ENCODE measurements around the gene DTNBP1.

DTNBP1 gene

DNA sequence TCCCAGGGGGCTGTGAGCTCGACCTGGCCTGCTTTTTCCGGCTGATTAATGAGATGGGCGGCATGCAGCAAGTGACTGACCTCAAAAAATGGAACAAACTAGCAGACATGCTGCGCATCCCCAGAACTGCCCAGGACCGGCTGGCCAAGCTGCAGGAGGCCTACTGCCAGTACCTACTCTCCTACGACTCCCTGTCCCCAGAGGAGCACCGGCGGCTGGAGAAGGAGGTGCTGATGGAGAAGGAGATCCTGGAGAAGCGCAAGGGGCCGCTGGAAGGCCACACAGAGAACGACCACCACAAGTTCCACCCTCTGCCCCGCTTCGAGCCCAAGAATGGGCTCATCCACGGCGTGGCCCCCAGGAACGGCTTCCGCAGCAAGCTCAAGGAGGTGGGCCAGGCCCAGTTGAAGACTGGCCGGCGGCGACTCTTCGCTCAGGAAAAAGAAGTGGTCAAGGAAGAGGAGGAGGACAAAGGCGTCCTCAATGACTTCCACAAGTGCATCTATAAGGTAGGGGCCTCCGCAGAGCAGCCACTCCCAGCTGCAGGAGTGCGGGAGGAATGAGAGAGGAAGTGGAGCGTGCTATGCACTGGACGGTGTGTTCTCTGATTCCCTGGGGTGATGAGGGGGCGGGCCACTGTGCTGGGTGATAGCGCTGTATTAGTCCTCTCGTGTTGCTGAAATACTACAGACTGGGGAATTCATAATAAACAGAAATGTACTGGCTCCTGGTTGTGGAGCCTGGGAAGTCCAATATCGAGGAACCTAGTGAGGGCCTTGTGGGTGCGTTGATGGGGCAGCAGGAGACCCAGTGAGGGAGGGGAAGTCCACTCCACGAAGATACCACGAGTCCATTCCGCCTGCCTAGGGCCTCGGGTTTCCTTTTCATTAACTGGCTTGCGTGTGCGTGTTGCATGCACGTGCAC, 161.7 kb downstream of the DTNBP1 start:
- no peak for DNase-seq (ENCODE audit: low spot score)

- no peak for DNase-seq (ENCODE audit: low spot score)
Measured at GRCh38 chr6:15500078-15500740, 162.6 kb downstream of the DTNBP1 start.

DNA sequence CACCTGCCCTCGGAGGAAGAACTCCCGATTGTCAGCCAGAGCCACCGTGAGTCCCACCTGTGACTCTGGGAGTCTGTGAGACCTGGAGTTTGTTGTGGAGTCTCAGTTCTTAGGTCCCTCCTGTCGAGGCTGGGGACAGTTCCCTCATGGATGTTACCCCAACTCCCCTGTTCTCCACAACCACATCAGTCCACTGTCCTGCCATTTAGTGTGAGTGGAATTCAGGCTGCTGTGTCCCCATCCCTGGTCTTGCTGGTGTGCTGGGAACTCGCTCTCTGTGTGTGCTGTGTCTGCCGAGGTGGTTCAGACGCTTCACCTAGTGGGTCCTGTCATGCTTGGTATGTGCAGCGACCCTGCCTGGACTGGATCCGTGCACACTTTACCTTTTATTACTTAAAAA, 163.2 kb downstream of the DTNBP1 start:
- DNase-seq (ENCODE audit: low spot score) = no peak

- DNase-seq (ENCODE audit: low spot score) = no peak
Measured at GRCh38 chr6:15499125-15499524, 163.7 kb downstream of the DTNBP1 start.

GRCh38 chr6:15498640-15499039, 164.2 kb downstream of the DTNBP1 start:
- no peak for DNase-seq (ENCODE audit: low spot score)

DNA sequence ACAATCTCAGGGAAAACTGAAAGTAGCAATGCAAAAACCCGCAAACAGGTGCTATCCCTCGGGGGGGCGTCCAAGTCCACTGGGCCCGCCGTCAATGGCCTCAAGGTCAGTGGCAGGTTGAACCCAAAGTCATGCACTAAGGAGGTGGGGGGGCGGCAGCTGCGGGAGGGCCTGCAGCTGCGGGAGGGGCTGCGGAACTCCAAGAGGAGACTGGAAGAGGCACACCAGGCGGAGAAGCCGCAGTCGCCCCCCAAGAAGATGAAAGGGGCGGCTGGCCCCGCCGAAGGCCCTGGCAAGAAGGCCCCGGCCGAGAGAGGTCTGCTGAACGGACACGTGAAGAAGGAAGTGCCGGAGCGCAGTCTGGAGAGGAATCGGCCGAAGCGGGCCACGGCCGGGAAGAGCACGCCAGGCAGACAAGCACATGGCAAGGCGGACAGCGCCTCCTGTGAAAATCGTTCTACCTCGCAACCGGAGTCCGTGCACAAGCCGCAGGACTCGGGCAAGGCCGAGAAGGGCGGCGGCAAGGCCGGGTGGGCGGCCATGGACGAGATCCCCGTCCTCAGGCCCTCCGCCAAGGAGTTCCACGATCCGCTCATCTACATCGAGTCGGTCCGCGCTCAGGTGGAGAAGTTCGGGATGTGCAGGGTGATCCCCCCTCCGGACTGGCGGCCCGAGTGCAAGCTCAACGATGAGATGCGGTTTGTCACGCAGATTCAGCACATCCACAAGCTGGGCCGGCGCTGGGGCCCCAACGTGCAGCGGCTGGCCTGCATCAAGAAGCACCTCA, 166.3 kb downstream of the DTNBP1 start:
- no peak for DNase-seq (ENCODE audit: low spot score)

DNA sequence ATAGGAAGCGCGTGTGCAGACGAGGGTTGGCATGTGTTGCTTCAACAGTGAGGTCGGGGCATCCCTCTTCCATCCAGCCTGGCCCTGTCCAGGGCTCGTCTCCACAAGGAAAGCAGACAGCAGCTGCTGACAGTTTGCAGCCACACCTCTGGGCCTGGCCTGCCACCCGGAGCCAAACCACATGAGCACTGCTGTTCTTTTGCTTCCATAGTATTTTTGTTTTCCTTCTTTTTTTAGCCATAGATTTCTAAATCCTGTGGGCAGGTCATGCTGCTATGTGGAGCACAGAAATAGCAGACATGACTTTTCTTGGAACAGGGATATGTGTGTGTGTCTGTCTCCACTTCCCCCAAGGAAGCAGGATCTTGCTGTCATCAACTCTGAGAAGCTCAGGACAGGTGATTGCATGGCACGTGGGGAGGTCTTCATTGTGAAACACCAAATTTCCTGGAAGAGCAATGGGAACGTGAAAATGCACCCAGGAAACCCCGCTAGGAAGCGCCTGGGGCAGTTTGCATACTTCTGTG, 167.4 kb downstream of the DTNBP1 start:
- no peak for DNase-seq (ENCODE audit: low spot score)

DNA sequence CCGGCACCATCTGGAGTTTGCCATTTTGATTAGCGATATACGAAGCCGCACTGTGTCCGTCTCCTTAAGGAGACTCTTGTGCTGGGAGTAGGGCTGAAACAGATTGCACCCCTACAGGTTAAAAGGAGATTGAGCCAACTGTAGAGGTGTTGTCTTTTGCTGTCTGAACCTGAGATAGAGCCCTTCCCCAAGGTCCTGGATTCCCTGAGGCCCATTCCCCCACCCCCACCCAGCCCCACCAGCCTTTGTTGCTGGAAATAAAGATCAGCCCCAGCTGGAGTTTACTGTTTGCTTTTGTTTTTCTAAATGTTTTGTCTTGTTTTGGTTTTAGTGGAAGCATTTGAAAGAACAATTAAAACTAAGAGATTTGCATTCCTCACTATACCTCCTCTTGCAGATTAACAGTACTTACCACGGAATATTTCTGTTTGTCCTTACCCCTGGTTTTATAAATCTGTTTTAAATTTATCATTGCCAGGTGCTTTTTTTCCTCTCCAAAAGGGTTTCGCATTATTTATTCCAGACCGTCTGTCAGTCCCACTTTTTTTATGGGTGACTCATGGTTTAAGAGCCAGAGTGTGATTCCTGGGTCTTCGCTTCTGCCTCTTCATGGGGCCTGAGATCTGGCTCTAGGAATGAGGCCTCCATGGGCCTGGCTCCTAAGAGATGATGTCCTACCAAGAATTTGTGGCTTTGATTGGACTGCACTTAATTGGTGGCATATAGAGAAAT, 169.2 kb downstream of the DTNBP1 start:
- no peak for DNase-seq (ENCODE audit: low spot score)

DNA sequence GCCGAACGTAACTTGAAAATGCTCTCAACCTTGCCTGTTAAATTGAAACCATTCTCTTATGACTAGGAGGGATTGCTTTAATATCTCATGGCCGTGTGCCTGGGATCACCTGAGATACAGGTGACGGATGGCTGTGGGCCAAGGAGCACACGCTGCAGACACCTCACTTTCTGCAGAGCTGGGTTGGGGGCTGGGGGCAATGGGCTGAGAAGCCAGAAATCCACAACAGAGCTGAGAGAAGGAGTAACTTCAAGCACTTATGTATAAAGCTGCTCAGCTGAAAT, 170.9 kb downstream of the DTNBP1 start:
- no peak for DNase-seq (ENCODE audit: low spot score)

GRCh38 chr6:15491255-15491985, 171.4 kb downstream of the DTNBP1 start:
- DNase-seq (ENCODE audit: low spot score) = peak; percentile 61

DNA sequence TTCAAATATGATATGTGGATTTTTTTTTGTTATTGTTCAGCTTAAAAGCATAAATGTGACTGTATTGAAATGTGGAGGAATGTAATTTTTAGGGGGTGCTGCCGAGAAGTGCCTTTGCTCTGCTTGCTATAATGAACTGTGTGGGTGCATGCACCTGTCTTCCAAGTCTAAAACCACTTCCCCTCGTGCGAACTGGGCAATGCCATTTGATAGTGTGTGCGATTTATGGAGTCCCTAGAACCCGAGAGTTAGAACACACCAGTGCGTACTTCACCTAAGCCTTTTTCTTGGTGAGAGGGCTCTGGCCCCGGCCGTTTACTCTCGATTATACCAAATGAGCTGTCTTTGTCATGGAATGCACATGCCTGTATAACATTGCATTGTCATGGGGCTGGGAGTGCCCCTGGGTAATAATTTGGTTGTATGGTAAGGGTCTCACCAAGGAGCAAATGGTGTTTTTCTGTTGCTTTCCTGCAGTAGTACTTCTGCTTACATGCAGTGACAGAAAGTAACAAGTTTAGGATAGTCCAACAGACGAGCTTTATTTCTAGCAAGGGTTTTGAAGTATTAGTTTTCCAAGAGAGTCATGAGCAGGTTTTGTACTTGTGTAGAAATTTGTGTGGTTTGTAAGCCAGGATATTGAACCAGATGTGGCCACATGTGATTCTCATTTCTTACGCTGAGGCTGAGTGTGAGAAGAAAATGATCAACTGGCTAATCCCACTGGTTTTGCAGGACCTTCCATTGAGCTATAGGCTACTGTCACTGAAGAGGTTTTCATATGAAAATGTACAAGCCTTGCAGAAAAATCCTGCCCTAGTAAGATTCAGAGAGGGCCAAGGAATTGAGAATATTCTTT, 172.4 kb downstream of the DTNBP1 start:
- no peak for DNase-seq (ENCODE audit: low spot score)

DNA sequence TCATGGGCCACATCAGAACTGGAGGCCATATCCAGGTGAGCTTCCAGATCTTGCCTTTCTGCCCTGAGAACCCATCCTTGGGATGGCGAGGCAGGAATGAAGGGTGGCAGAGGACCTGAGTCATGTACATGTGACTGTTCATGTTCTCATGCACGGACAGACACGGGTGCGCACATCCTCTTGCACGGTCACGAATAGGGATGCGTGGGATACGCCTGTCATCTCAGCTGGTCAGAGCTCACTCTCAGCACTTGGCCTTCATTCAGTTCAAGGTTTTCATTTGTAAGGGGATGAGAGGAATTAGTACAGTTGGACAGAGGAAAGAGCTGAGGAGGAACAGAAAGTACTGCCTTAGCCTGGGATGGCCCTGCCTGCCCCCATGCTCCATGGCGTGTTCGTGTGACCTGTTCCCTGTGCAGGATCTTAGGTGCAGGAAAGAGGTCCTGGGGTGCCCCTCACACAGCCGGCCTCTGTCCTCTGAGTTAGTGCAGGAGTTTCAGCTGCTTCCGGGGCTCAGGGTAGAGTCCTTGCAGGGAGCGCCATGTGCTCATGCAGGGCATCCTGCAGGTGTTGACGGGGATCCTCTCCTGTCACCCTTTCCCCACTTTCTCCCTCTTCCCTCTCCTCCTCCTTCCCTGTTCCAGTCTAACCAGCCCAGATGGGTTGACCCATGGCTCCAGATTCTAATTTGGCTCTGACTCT, 173.4 kb downstream of the DTNBP1 start:
- no peak for DNase-seq (ENCODE audit: low spot score)

GRCh38 chr6:15487262-15487661, 175.6 kb downstream of the DTNBP1 start:
- DNase-seq (ENCODE audit: low spot score) = no peak

- DNase-seq (ENCODE audit: low spot score) = no peak
Measured at GRCh38 chr6:15485936-15486335, 176.9 kb downstream of the DTNBP1 start.

- no peak for DNase-seq (ENCODE audit: low spot score)
Measured at GRCh38 chr6:15484821-15485220, 178.0 kb downstream of the DTNBP1 start.

GRCh38 chr6:15484140-15484539, 178.7 kb downstream of the DTNBP1 start:
- no peak for DNase-seq (ENCODE audit: low spot score)

DNA sequence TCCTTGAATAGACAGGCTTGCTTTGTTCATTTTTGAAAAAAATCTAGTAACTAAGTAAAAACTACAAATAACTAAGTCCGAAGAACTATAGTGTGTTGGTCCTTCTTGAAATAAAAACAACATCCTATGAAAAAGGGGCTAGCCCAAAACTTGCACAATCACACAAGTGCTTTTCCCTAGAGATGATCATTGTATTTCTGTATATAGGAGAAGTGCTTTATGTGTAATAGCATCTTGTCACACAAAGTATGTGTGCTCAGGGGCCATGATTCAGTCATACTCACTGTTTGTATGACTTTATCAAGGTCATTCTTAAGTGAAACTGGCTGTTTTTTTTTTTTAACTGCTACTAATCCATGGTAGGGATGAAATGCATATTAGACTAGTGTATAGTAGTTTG, 179.8 kb downstream of the DTNBP1 start:
- no peak for DNase-seq (ENCODE audit: low spot score)

GRCh38 chr6:15481390-15482291, 181.2 kb downstream of the DTNBP1 start:
- DNase-seq (ENCODE audit: low spot score) = no peak

DNA sequence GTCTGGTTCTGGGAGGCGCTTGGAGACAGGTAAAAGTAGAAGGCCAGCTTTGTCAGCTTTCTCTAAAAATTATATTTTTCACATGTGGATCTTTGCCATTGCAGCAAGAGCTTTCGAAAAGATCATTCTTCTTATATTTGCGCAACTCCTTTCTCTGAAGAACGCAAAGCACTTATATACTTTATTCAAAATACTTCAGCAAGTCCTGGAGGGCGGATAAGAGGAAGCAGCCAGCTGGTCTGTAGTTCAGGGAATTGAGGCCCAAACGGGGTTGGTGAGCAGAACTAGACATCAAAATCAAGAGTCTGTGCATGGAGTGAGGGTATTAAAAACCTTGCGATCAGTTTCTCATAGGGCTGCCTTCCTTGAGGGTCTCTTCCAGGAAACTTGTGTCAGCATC, 182.3 kb downstream of the DTNBP1 start:
- no peak for DNase-seq (ENCODE audit: low spot score)

Data from CD4-positive, alpha-beta T cell treated with Interleukin-15 for 4 hours (primary cell).